Naive thymus-derived CD4-positive, alpha-beta T cell (primary cell): ENCODE data around the gene PCED1B. TPM values are rescaled to one million over a fixed set of nuclear protein-coding genes. Genes with fewer than 3 reads are reported as not detected.
A peak's percentile ranks its signal among the peaks of the same experiment; 100 is the strongest.

Experiments used
- ATAC-seq: fragments of 150-1000 bp; cut with Tn5 transposase; 2 replicates; pipeline ENCODE4 v1.10.0; 2021; ENCODE audit warnings: mild to moderate bottlenecking, moderate library complexity
- CTCF ChIA-PET: fragments of 350-600 bp; sonication (Branson Sonifier 250); formaldehyde crosslinking; loops from one replicate; lab custom pipeline; 2021; ENCODE audit warnings: antibody characterized with exemption; lab: Charles Lee
- POLR2A ChIA-PET: fragments of 350-600 bp; sonication (Branson Sonifier 250); formaldehyde crosslinking; loops from one replicate; lab custom pipeline; 2021; ENCODE audit warnings: antibody characterized with exemption, inconsistent platforms; lab: Charles Lee
- DNase-seq, 9 donors: peaks; one replicate each; pipeline versions ENCODE4 v3.0.0 to v3.0.0-alpha.2; 2020 to 2022; ENCODE audit warnings: mixed read lengths in 1 of 9
- H3K27ac ChIP-seq: one replicate; pipeline ENCODE4 v1.7.0; 2013; ENCODE audit warnings: mild to moderate bottlenecking, low read depth, low read length, moderate library complexity
- H3K27me3 ChIP-seq, 2 donors: one replicate each; pipeline ENCODE4 v1.7.0; 2013; ENCODE audit warnings: low read length in 2 of 2, mild to moderate bottlenecking in 2 of 2, moderate library complexity in 2 of 2; ENCODE audit not compliant: control insufficient read depth in 2 of 2, insufficient read depth in 2 of 2
- H3K36me3 ChIP-seq, 3 experiments: 1 replicate in 2 of 3; 2 replicates in 1 of 3; pipeline ENCODE4 v1.7.0; 2013; ENCODE audit warnings: low read length in 3 of 3, mild to moderate bottlenecking in 3 of 3, moderate library complexity in 1 of 3; ENCODE audit not compliant: insufficient read depth in 3 of 3, control insufficient read depth in 2 of 3
- H3K4me1 ChIP-seq, 2 donors: one replicate each; pipeline ENCODE4 v1.7.0; 2013; ENCODE audit warnings: low read length in 2 of 2, mild to moderate bottlenecking in 2 of 2, moderate library complexity in 1 of 2; ENCODE audit not compliant: control insufficient read depth in 2 of 2, insufficient read depth in 2 of 2
- H3K4me3 ChIP-seq: 2 replicates; pipeline ENCODE4 v1.7.0; 2013; ENCODE audit warnings: mild to moderate bottlenecking, low read length
- H3K9me3 ChIP-seq, 3 experiments: 1 replicate in 2 of 3; 2 replicates in 1 of 3; pipeline ENCODE4 v1.7.0; 2013; ENCODE audit warnings: low read length in 3 of 3; ENCODE audit not compliant: control insufficient read depth in 2 of 3
- H3K27ac Mint-ChIP-seq, 9 donors: one replicate each; pipeline ENCODE4 v1.8.0; 2020 to 2022; ENCODE audit warnings: mixed read lengths in 9 of 9, mild to moderate bottlenecking in 8 of 9, moderate library complexity in 5 of 9, inconsistent platforms in 2 of 9
- H3K27me3 Mint-ChIP-seq, 5 donors: one replicate each; pipeline ENCODE4 v1.8.0; 2021 to 2022; ENCODE audit warnings: mixed read lengths in 5 of 5, mild to moderate bottlenecking in 1 of 5
- H3K36me3 Mint-ChIP-seq, 5 donors: one replicate each; pipeline ENCODE4 v1.8.0; 2020 to 2022; ENCODE audit warnings: mixed read lengths in 5 of 5, mild to moderate bottlenecking in 3 of 5, inconsistent platforms in 1 of 5
- H3K4me1 Mint-ChIP-seq, 7 donors: one replicate each; pipeline ENCODE4 v1.8.0; 2020 to 2022; ENCODE audit warnings: mixed read lengths in 7 of 7, mild to moderate bottlenecking in 3 of 7, inconsistent platforms in 1 of 7
- H3K4me3 Mint-ChIP-seq, 10 donors: one replicate each; pipeline ENCODE4 v1.8.0; 2020 to 2022; ENCODE audit warnings: mild to moderate bottlenecking in 10 of 10, mixed read lengths in 10 of 10, moderate library complexity in 6 of 10, inconsistent platforms in 2 of 10
- H3K9me3 Mint-ChIP-seq, 11 donors: one replicate each; pipeline ENCODE4 v1.8.0; 2020 to 2022; ENCODE audit warnings: mixed read lengths in 11 of 11, mild to moderate bottlenecking in 4 of 11, inconsistent platforms in 1 of 11, moderate library complexity in 1 of 11
- intact Hi-C, 2 donors: fragments of 100-400 bp; cut with micrococcal nuclease; formaldehyde crosslinking; loops; one replicate each; pipeline ENCODE4 v1.15.1; 2023
- polyA plus RNA-seq, 2 donors: library from polyadenylated mRNA; unstranded; fragments of 300-500 nt; fragmentation: Illumina TruSeq; gene quantifications; one replicate each; pipeline ENCODE4 v1.2.3, GENCODE V29; 2021
- total RNA-seq, 6 experiments: library from RNA in 5 of 6; stranded (reverse) in 5 of 6; gene quantifications; 1 replicate in 5 of 6; 2 replicates in 1 of 6; pipeline ENCODE4 v1.2.3 and lab custom pipeline; 2021 to 2026

PCED1B gene
- total and polyA plus RNA-seq, 7 experiments from 2014 or later = 41.4 to 147 (median 94.3) TPM

- H3K36me3 Mint-ChIP-seq = peaks cover 11 to 71% (median 58%) of the 10 kb centered on the region in 5 donors
- peaks cover 0 to 9% (median 4%) of the 10 kb centered on the region in 3 experiments for H3K36me3 ChIP-seq
- peak overlapping the region; percentile 80 for H3K4me3 ChIP-seq
- H3K27me3 ChIP-seq = no peaks in the 10 kb centered on the region
- H3K9me3 ChIP-seq = no peaks in the 10 kb centered on the region
- peaks cover 0 to 4% (median 0%) of the 10 kb centered on the region in 5 donors for H3K27me3 Mint-ChIP-seq
- ATAC-seq (no peak), DNase-seq (no peak)
- H3K4me1 Mint-ChIP-seq = peaks cover 28 to 57% (median 43%) of the 10 kb centered on the region in 7 donors
- intact Hi-C loops = loop anchor here (5.0 to 10.0 kb wide), 8 partner anchors 593 to 1492 kb away; partner anchors contain the start of genes ARID2 (in 2 of the 2), SLC38A1 (in 2 of the 2), HDAC7 (in 1 of the 2) and SCAF11 (in 1 of the 2)
- H3K27ac ChIP-seq = peak overlapping the region; percentile 76
- peaks cover 0 to 1% (median 0%) of the 10 kb centered on the region in 11 donors for H3K9me3 Mint-ChIP-seq
- peaks cover 33 to 34% of the 10 kb centered on the region in 2 donors for H3K4me1 ChIP-seq
- peak overlapping the region; percentile 91 to 100 (median 98) for H3K4me3 Mint-ChIP-seq
- ChIA-PET POLR2A (interaction anchor here (0.9 to 13.6 kb wide), 15 partner anchors 8 to 142 kb away, joined by 3 to 173 read pairs (median 15); partner anchors contain the start of genes AMIGO2 and PCED1B), CTCF (interaction anchor here (0.5 to 2.5 kb wide), 8 partner anchors 10 to 189 kb away, joined by 3 to 7 read pairs (median 4); no protein-coding TSS in a partner anchor)
- peak overlapping the region; percentile 65 to 96 (median 89) for H3K27ac Mint-ChIP-seq
These were observed 139.8 kb downstream of the PCED1B start for GRCh38 chr12:47219243-47219642.

- H3K36me3 Mint-ChIP-seq = peaks cover 16 to 65% (median 51%) of the 10 kb centered on the region in 5 donors
- H3K4me1 Mint-ChIP-seq = peaks cover 49 to 72% (median 65%) of the 10 kb centered on the region in 7 donors
- peaks cover 0 to 15% (median 4%) of the 10 kb centered on the region in 3 experiments for H3K36me3 ChIP-seq
- CTCF ChIA-PET = interaction anchor here (1.1 to 1.8 kb wide), 2 partner anchors 10 to 14 kb away, joined by 4 to 5 read pairs; no protein-coding TSS in a partner anchor
- POLR2A ChIA-PET = interaction anchor here (0.6 to 13.6 kb wide), 7 partner anchors 9 to 958 kb away, joined by 3 to 173 read pairs (median 3); no protein-coding TSS in a partner anchor
- peak overlapping the region; percentile 75 to 96 (median 85) for H3K27ac Mint-ChIP-seq
- peak overlapping the region; percentile 76 for H3K27ac ChIP-seq
- H3K4me3 Mint-ChIP-seq = peak overlapping the region; percentile 72 to 93 (median 82)
- DNase-seq (no peak), ATAC-seq (no peak)
- peak overlapping the region; percentile 3 for H3K4me3 ChIP-seq
- H3K4me1 ChIP-seq = peaks cover 49 to 50% of the 10 kb centered on the region in 2 donors
- H3K9me3 Mint-ChIP-seq = peaks cover 0 to 1% (median 0%) of the 10 kb centered on the region in 11 donors
- intact Hi-C loops = loop anchor here in 1 of 2 donors (2.0 kb wide), 1 partner anchor 15 kb away; no protein-coding TSS in a partner anchor
- H3K27me3 Mint-ChIP-seq = no peaks in the 10 kb centered on the region
- H3K27me3 ChIP-seq = no peaks in the 10 kb centered on the region
- H3K9me3 ChIP-seq = no peaks in the 10 kb centered on the region
These were observed 142.0 kb downstream of the PCED1B start for GRCh38 chr12:47221256-47222023.

GRCh38 chr12:47222520-47223030, 143.2 kb downstream of the PCED1B start:
- ATAC-seq (no peak), DNase-seq (no peak)
- CTCF ChIA-PET = interaction anchor here (1.0 to 1.1 kb wide), 2 partner anchors 11 to 31 kb away, joined by 3 to 5 read pairs; no protein-coding TSS in a partner anchor
- POLR2A ChIA-PET = interaction anchor here (0.6 to 13.6 kb wide), 2 partner anchors 30 to 177 kb away, joined by 3 to 173 read pairs; no protein-coding TSS in a partner anchor
- peaks cover 50 to 78% (median 70%) of the 10 kb centered on the region in 7 donors for H3K4me1 Mint-ChIP-seq
- peaks cover 14 to 72% (median 50%) of the 10 kb centered on the region in 5 donors for H3K36me3 Mint-ChIP-seq
- Histone ChIP-seq H3K9me3 (no peaks in the 10 kb centered on the region), H3K4me3 (peak overlapping the region; percentile 35), H3K27me3 (no peaks in the 10 kb centered on the region), H3K27ac (peak overlapping the region; percentile 66), H3K4me1 (peaks cover 51 to 53% of the 10 kb centered on the region in 2 donors), H3K36me3 (peaks cover 3 to 22% (median 4%) of the 10 kb centered on the region in 3 experiments)
- intact Hi-C loops = no loop called here
- no peaks in the 10 kb centered on the region for H3K27me3 Mint-ChIP-seq
- peak overlapping the region; percentile 80 to 93 (median 86) for H3K4me3 Mint-ChIP-seq
- peaks cover 0 to 1% (median 0%) of the 10 kb centered on the region in 11 donors for H3K9me3 Mint-ChIP-seq
- peak overlapping the region; percentile 73 to 99 (median 89) for H3K27ac Mint-ChIP-seq

GRCh38 chr12:47223031-47223847, 143.8 kb downstream of the PCED1B start:
- Mint-ChIP-seq H3K9me3 (peaks cover 0 to 1% (median 0%) of the 10 kb centered on the region in 11 donors), H3K36me3 (peaks cover 14 to 73% (median 51%) of the 10 kb centered on the region in 5 donors), H3K4me1 (peaks cover 50 to 84% (median 74%) of the 10 kb centered on the region in 7 donors), H3K27ac (peak overlapping the region; percentile 73 to 99 (median 89)), H3K27me3 (no peaks in the 10 kb centered on the region), H3K4me3 (peak overlapping the region; percentile 80 to 93 (median 86))
- intact Hi-C loops = no loop called here
- ATAC-seq (no peak), DNase-seq (no peak)
- peak overlapping the region; percentile 66 for H3K27ac ChIP-seq
- no peaks in the 10 kb centered on the region for H3K27me3 ChIP-seq
- ChIA-PET POLR2A (no interaction called here), CTCF (interaction anchor here (1.0 kb wide), 1 partner anchor 31 kb away, joined by 3 read pairs; no protein-coding TSS in a partner anchor)
- peak overlapping the region; percentile 35 for H3K4me3 ChIP-seq
- H3K9me3 ChIP-seq = no peaks in the 10 kb centered on the region
- H3K36me3 ChIP-seq = peaks cover 3 to 28% (median 4%) of the 10 kb centered on the region in 3 experiments
- peaks cover 51 to 59% of the 10 kb centered on the region in 2 donors for H3K4me1 ChIP-seq

- POLR2A ChIA-PET = no interaction called here
- Mint-ChIP-seq H3K4me3 (peak overlapping the region; percentile 80 to 93 (median 86)), H3K36me3 (peaks cover 14 to 76% (median 53%) of the 10 kb centered on the region in 5 donors), H3K27me3 (no peaks in the 10 kb centered on the region), H3K4me1 (peaks cover 51 to 90% (median 78%) of the 10 kb centered on the region in 7 donors), H3K27ac (peak overlapping the region; percentile 73 to 99 (median 89)), H3K9me3 (peaks cover 0 to 1% (median 0%) of the 10 kb centered on the region in 11 donors)
- CTCF ChIA-PET = no interaction called here
- ATAC-seq (no peak), DNase-seq (no peak)
- H3K27ac ChIP-seq = peak overlapping the region; percentile 66
- no peaks in the 10 kb centered on the region for H3K27me3 ChIP-seq
- H3K36me3 ChIP-seq = peaks cover 3 to 30% (median 4%) of the 10 kb centered on the region in 3 experiments
- peak overlapping the region; percentile 35 for H3K4me3 ChIP-seq
- H3K9me3 ChIP-seq = no peaks in the 10 kb centered on the region
- intact Hi-C loops = no loop called here
- peaks cover 51 to 62% of the 10 kb centered on the region in 2 donors for H3K4me1 ChIP-seq
These were observed 144.4 kb downstream of the PCED1B start for GRCh38 chr12:47223848-47224213.
